ENCODE measurements around the gene FANCM. TPM values are rescaled to one million over a fixed set of nuclear protein-coding genes. Genes with fewer than 3 reads are reported as not detected.

FANCM gene
- total and polyA plus RNA-seq, 8 donors: 0.92 to 15.2 (median 3.0) TPM

DNA sequence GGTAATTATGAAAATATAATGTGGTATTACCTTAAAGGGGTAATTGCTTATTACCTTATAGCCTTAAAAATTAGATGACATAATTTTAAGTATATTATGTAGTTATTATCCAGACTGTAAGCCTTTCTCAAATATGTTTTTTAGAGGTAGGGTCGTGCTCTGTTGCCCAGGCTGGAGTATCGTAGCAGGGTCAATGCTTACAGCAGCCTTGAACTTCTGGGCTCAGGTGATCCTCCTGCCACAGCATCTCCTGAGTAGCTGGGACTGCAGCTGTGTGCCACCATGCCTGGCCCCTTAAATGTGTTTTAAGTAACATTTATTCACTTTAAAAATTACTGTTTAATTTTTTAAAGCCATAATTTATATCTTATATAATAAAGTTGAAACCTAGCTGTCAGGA is 41.5 kb upstream of the FANCM start:
- H3K4me3 ChIP-seq: no peak overlapping the region
- H3K9me3 ChIP-seq: no peaks in the 10 kb centered on the region
- no peak overlapping the region for H3K27ac ChIP-seq
- 94 to 97% (median 97%) methylated on average over 2 of the region's 2 CpGs for WGBS, 5 donors
- no peak for TF ChIP-seq POLR2AphosphoS5 (IDR thresholded peaks at IDR 0.05)
- no peak for TF ChIP-seq POLR2A (IDR thresholded peaks at IDR 0.05)
- TF ChIP-seq, protein P1, sequence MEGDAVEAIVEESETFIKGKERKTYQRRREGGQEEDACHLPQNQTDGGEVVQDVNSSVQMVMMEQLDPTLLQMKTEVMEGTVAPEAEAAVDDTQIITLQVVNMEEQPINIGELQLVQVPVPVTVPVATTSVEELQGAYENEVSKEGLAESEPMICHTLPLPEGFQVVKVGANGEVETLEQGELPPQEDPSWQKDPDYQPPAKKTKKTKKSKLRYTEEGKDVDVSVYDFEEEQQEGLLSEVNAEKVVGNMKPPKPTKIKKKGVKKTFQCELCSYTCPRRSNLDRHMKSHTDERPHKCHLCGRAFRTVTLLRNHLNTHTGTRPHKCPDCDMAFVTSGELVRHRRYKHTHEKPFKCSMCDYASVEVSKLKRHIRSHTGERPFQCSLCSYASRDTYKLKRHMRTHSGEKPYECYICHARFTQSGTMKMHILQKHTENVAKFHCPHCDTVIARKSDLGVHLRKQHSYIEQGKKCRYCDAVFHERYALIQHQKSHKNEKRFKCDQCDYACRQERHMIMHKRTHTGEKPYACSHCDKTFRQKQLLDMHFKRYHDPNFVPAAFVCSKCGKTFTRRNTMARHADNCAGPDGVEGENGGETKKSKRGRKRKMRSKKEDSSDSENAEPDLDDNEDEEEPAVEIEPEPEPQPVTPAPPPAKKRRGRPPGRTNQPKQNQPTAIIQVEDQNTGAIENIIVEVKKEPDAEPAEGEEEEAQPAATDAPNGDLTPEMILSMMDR (IDR thresholded peaks at IDR 0.05): no peak
- TF ChIP-seq EP300 (IDR thresholded peaks at IDR 0.05): no peak
- intact Hi-C loops (cut with DNase I; ENCODE audit: low total_unique reads): no loop called here
- H3K27me3 ChIP-seq: no peaks in the 10 kb centered on the region
- DNase-seq: no peak
- peaks cover 0 to 25% (median 12%) of the 10 kb centered on the region in 4 donors for H3K4me1 ChIP-seq
- peaks cover 15 to 44% (median 43%) of the 10 kb centered on the region in 4 donors for H3K36me3 ChIP-seq

DNA sequence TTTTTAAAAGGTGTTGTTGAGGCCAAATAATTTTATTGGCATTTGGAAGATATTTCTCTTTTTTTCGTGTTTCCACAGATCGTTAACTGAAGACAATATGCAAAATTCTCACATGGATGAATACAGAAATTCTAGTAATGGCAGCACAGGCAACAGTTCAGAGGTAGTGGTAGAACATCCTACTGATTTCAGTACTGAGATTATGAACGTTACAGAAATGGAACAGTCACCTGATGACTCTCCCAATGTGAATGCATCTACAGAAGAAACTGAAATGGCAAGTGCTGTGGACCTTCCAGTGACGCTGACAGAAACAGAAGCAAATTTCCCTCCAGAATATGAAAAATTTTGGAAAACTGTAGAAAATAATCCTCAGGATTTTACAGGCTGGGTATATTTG is 40.6 kb upstream of the FANCM start:
- H3K27me3 ChIP-seq: no peaks in the 10 kb centered on the region
- H3K4me3 ChIP-seq: no peak overlapping the region
- DNase-seq: no peak
- no peak for TF ChIP-seq POLR2A (IDR thresholded peaks at IDR 0.05)
- TF ChIP-seq EP300 (IDR thresholded peaks at IDR 0.05): no peak
- TF ChIP-seq, protein P1 (IDR thresholded peaks at IDR 0.05): no peak
- no peak for TF ChIP-seq POLR2AphosphoS5 (IDR thresholded peaks at IDR 0.05)
- H3K36me3 ChIP-seq: peaks cover 19 to 53% (median 51%) of the 10 kb centered on the region in 4 donors
- peaks cover 0 to 16% (median 7%) of the 10 kb centered on the region in 4 donors for H3K4me1 ChIP-seq
- 88 to 95% (median 93%) methylated on average over 4 of the region's 4 CpGs for WGBS, 5 donors
- H3K9me3 ChIP-seq: no peaks in the 10 kb centered on the region
- intact Hi-C loops (cut with DNase I; ENCODE audit: low total_unique reads): no loop called here
- no peak overlapping the region for H3K27ac ChIP-seq

DNA sequence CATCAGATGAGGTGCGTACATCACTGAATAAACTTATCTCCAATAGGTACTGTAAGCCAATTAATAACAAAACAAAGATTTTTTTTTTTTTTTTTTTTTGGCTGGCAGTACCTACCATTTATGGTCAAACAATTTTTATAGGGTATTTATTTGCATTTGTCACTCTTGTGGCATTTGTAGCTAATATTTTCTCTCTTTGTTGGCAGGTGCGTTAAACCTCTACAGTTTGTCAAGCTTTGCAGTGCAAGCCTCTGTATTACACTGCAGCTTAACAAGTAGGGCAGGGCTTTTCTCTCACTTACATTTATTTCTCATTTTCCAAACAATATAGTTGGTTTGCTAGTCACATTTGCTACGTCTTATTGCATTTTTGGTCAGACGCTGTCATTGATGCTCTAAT is 39.5 kb upstream of the FANCM start:
- Histone ChIP-seq H3K27ac (no peak overlapping the region), H3K27me3 (no peaks in the 10 kb centered on the region), H3K9me3 (no peaks in the 10 kb centered on the region), H3K4me3 (no peak overlapping the region), H3K4me1 (peaks cover 0 to 11% (median 3%) of the 10 kb centered on the region in 4 donors), H3K36me3 (peaks cover 21 to 64% (median 62%) of the 10 kb centered on the region in 4 donors)
- TF ChIP-seq, protein P1 (IDR thresholded peaks at IDR 0.05): no peak
- no peak for TF ChIP-seq POLR2A (IDR thresholded peaks at IDR 0.05)
- TF ChIP-seq EP300 (IDR thresholded peaks at IDR 0.05): no peak
- TF ChIP-seq POLR2AphosphoS5 (IDR thresholded peaks at IDR 0.05): no peak
- intact Hi-C loops (cut with DNase I; ENCODE audit: low total_unique reads): no loop called here
- 89 to 97% (median 95%) methylated on average over 4 of the region's 4 CpGs for WGBS, 5 donors
- no peak for DNase-seq

DNA sequence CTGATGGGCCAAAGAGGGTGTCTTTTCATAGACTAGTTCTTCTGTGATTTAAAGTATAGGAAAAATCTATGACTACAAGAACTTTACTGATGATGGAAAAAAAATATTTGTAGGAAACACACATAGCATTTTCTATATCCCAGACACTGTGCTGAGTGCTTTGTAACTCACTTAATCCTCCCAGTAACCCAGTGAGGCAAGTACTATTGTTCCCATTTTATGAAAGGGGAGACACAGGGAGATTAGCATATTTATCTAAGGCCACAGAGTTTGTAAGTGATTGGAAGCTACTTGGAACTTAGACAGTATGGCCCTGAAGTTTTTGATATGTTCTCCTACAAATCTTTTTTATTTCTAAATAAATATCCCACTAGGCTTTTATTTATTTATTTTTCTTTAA is 31.9 kb upstream of the FANCM start:
- TF ChIP-seq EP300 (IDR thresholded peaks at IDR 0.05): no peak
- TF ChIP-seq, protein P1 (IDR thresholded peaks at IDR 0.05): no peak
- no peak for TF ChIP-seq POLR2A (IDR thresholded peaks at IDR 0.05)
- no peak for TF ChIP-seq POLR2AphosphoS5 (IDR thresholded peaks at IDR 0.05)
- H3K27me3 ChIP-seq: no peaks in the 10 kb centered on the region
- H3K36me3 ChIP-seq: peaks cover 16 to 95% (median 95%) of the 10 kb centered on the region in 4 donors
- no peak for DNase-seq
- H3K4me3 ChIP-seq: no peak overlapping the region
- intact Hi-C loops (cut with DNase I; ENCODE audit: low total_unique reads): no loop called here
- no peaks in the 10 kb centered on the region for H3K9me3 ChIP-seq
- peaks cover 0 to 16% (median 2%) of the 10 kb centered on the region in 4 donors for H3K4me1 ChIP-seq
- no peak overlapping the region for H3K27ac ChIP-seq
